ENCODE data around the gene SYNPO2. TPM values are rescaled to one million over a fixed set of nuclear protein-coding genes. Genes with fewer than 3 reads are reported as not detected.

The SYNPO2 gene
- total and polyA plus RNA-seq, 10 of the 15 experiments (the other 5 are each of a cell fraction or from before 2014, with no cell fraction given) = 0.04 to 0.34 (median 0.28) TPM

GRCh38 chr4:118905566-118905965 lies 16.9 kb downstream of the SYNPO2 start:
- no peak overlapping the region for H2AFZ ChIP-seq (ENCODE audit: control insufficient read depth, low read depth, low read length)
- intact Hi-C loops (cut with micrococcal nuclease; ENCODE audit: unreplicated experiment) = no loop called here
- no peaks in the 10 kb centered on the region for H3K36me3 ChIP-seq (ENCODE audit: control insufficient read depth in 2 of 2, insufficient read depth in 2 of 2, low read length in 1 of 2)
- ChIA-PET CTCF (no interaction called here), SMC1A (ENCODE audit: uncharacterized antibody, unreplicated experiment) (interaction anchor here (1.4 kb wide), 1 partner anchor 14 kb away, joined by 3 read pairs; no protein-coding TSS in a partner anchor), POLR2A (no interaction called here), RAD21 (ENCODE audit: unreplicated experiment) (no interaction called here)
- no peaks in the 10 kb centered on the region for H3K79me2 ChIP-seq (ENCODE audit: control insufficient read depth, insufficient read depth, low read length)
- no peak overlapping the region for H3K4me3 ChIP-seq
- no peak overlapping the region for H3K27ac ChIP-seq (ENCODE audit: control insufficient read depth, insufficient read depth)
- H3K27me3 ChIP-seq (replicated peaks in 1 of 2; ENCODE audit: control insufficient read depth in 2 of 2, insufficient read depth in 2 of 2, low read length in 1 of 2) = no peaks in the 10 kb centered on the region
- DNase-seq (ENCODE audit: low read depth, low spot score) = no peak
- no peak for ATAC-seq
- 13% methylated on average over 4 of the region's 4 CpGs for WGBS (ENCODE audit: insufficient coverage, insufficient replicate concordance, low lambda C conversion rate, missing lambda C conversion rate)
- no peaks in the 10 kb centered on the region for H3K4me1 ChIP-seq (ENCODE audit: control insufficient read depth, insufficient read depth, low read length)
- in situ Hi-C loops (cut with MboI) = no loop called here
- no peaks in the 10 kb centered on the region for H4K20me1 ChIP-seq (ENCODE audit: control insufficient read depth, insufficient read depth)
- no peak overlapping the region for H3K4me2 ChIP-seq (ENCODE audit: control insufficient read depth, insufficient read depth)
- BruUV-seq (replicated peaks) = no TSS peak
- FAIRE-seq = no peak
- TF ChIP-seq POLR2AphosphoS5 (IDR thresholded peaks at IDR 0.05; ENCODE audit: low read length) = no peak
- TF ChIP-seq SMAD1 (IDR thresholded peaks at IDR 0.05; ENCODE audit: low read depth, partially characterized antibody) = no peak
- no peak overlapping the region for H3K9ac ChIP-seq (ENCODE audit: control insufficient read depth, insufficient read depth, low read length)
- no peaks in the 10 kb centered on the region for H3K9me3 ChIP-seq (replicated peaks; ENCODE audit: control insufficient read depth, insufficient read depth, low read length)

GRCh38 chr4:118909173-118909956 lies 20.7 kb downstream of the SYNPO2 start:
- H3K27me3 ChIP-seq (replicated peaks in 1 of 2; ENCODE audit: control insufficient read depth in 2 of 2, insufficient read depth in 2 of 2, low read length in 1 of 2) = no peaks in the 10 kb centered on the region
- TF ChIP-seq, protein P1, sequence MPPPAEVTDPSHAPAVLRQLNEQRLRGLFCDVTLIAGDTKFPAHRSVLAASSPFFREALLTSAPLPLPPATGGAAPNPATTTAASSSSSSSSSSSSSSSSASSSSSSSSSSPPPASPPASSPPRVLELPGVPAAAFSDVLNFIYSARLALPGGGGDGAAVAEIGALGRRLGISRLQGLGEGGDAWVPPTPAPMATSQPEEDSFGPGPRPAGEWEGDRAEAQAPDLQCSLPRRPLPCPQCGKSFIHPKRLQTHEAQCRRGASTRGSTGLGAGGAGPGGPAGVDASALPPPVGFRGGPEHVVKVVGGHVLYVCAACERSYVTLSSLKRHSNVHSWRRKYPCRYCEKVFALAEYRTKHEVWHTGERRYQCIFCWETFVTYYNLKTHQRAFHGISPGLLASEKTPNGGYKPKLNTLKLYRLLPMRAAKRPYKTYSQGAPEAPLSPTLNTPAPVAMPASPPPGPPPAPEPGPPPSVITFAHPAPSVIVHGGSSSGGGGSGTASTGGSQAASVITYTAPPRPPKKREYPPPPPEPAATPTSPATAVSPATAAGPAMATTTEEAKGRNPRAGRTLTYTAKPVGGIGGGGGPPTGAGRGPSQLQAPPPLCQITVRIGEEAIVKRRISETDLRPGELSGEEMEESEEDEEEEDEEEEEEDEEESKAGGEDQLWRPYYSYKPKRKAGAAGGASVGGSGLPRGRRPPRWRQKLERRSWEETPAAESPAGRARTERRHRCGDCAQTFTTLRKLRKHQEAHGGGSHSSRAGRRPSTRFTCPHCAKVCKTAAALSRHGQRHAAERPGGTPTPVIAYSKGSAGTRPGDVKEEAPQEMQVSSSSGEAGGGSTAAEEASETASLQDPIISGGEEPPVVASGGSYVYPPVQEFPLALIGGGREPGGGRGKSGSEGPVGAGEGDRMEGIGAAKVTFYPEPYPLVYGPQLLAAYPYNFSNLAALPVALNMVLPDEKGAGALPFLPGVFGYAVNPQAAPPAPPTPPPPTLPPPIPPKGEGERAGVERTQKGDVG (CRISPR knock-in tag; IDR thresholded peaks at IDR 0.05) = no peak
- no peak for TF ChIP-seq NFIC (IDR thresholded peaks at IDR 0.05; ENCODE audit: low read depth, low read length)
- TF ChIP-seq SIX5 (IDR thresholded peaks at IDR 0.05; ENCODE audit: low read depth, low read length, severe bottlenecking) = no peak
- no peak for TF ChIP-seq HSF1 (IDR thresholded peaks at IDR 0.05; ENCODE audit: low read depth, low read length)
- no peak for TF ChIP-seq CHD1 (IDR thresholded peaks at IDR 0.05; ENCODE audit: low read depth, low read length)
- no peak for TF ChIP-seq YY1 (IDR thresholded peaks at IDR 0.05; ENCODE audit: low read depth, low read length)
- no peak for TF ChIP-seq SMARCA5 (IDR thresholded peaks at IDR 0.05)
- TF ChIP-seq DPF2 (IDR thresholded peaks at IDR 0.05) = no peak
- no peak for TF ChIP-seq NR2F1 (conservative IDR thresholded peaks at IDR 0.05)
- TF ChIP-seq RBBP5 (conservative IDR thresholded peaks at IDR 0.05) = no peak
- no peak for TF ChIP-seq NR2C1 (IDR thresholded peaks at IDR 0.05)
- TF ChIP-seq EP300 (IDR thresholded peaks at IDR 0.05; ENCODE audit: borderline replicate concordance in 1 of 2, control insufficient read depth in 1 of 2, low read depth in 2 of 2, low read length in 2 of 2) = no peak
- TF ChIP-seq POLR2AphosphoS5 (IDR thresholded peaks at IDR 0.05; ENCODE audit: low read length) = no peak

More at GRCh38 chr4:118909173-118909956, 20.7 kb downstream of the SYNPO2 start:
- no peak overlapping the region for H3K4me2 ChIP-seq (ENCODE audit: control insufficient read depth, insufficient read depth)
- no peak overlapping the region for H3K9ac ChIP-seq (ENCODE audit: control insufficient read depth, insufficient read depth, low read length)
- CTCF ChIA-PET = no interaction called here
- no peaks in the 10 kb centered on the region for H3K9me3 ChIP-seq (replicated peaks; ENCODE audit: control insufficient read depth, insufficient read depth, low read length)
- no peak for ATAC-seq
- no peak overlapping the region for H2AFZ ChIP-seq (ENCODE audit: control insufficient read depth, low read depth, low read length)
- RAD21 ChIA-PET (ENCODE audit: unreplicated experiment) = no interaction called here
- POLR2A ChIA-PET = no interaction called here
- no peak overlapping the region for H3K4me3 ChIP-seq
- no peak overlapping the region for H3K27ac ChIP-seq (ENCODE audit: control insufficient read depth, insufficient read depth)
- no peak for DNase-seq (ENCODE audit: low read depth, low spot score)
- no peak for FAIRE-seq
- SMC1A ChIA-PET (ENCODE audit: uncharacterized antibody, unreplicated experiment) = no interaction called here
- no peaks in the 10 kb centered on the region for H4K20me1 ChIP-seq (ENCODE audit: control insufficient read depth, insufficient read depth)
- in situ Hi-C loops (cut with MboI) = no loop called here
- WGBS (ENCODE audit: insufficient coverage, insufficient replicate concordance, low lambda C conversion rate, missing lambda C conversion rate) = 57% methylated on average over 8 of the region's 8 CpGs
- BruUV-seq (replicated peaks) = no TSS peak
- H3K4me1 ChIP-seq (ENCODE audit: control insufficient read depth, insufficient read depth, low read length) = no peaks in the 10 kb centered on the region
- no peaks in the 10 kb centered on the region for H3K36me3 ChIP-seq (ENCODE audit: control insufficient read depth in 2 of 2, insufficient read depth in 2 of 2, low read length in 1 of 2)
- no peaks in the 10 kb centered on the region for H3K79me2 ChIP-seq (ENCODE audit: control insufficient read depth, insufficient read depth, low read length)
- intact Hi-C loops (cut with micrococcal nuclease; ENCODE audit: unreplicated experiment) = no loop called here

Measured in GM12878 (cell line).